Activated CD8-positive, alpha-beta memory T cell treated with anti-CD3 and anti-CD28 coated beads, Interleukin-2, amount 10 ng/mL, durations not matched to agents 7 days and 5 days (primary cell): Measurements from ENCODE around the gene GRB7. TPM values are rescaled to one million over a fixed set of nuclear protein-coding genes. Genes with fewer than 3 reads are reported as not detected.
"Not testable (repeated sequence)": the region's sequence is repeated elsewhere in the genome, so short reads cannot be mapped to it uniquely, and the experiment has no call there.

Source experiments
- ATAC-seq: fragments of 150-1000 bp; cut with Tn5 transposase; one replicate; pipeline ENCODE4 v1.10.0; 2021; ENCODE audit warnings: moderate library complexity
- CTCF ChIA-PET: fragments of 350-600 bp; sonication (Branson Sonifier 250); formaldehyde crosslinking; loops from one replicate; lab custom pipeline; 2021; ENCODE audit warnings: antibody characterized with exemption; lab: Charles Lee
- DNase-seq: peaks from one replicate; pipeline ENCODE4 v3.0.0-alpha.2; 2020
- H3K27ac Mint-ChIP-seq: one replicate; pipeline ENCODE4 v1.8.0; 2021; ENCODE audit warnings: mild to moderate bottlenecking, mixed read lengths
- H3K27me3 Mint-ChIP-seq: one replicate; pipeline ENCODE4 v1.8.0; 2021; ENCODE audit warnings: mixed read lengths
- H3K36me3 Mint-ChIP-seq: one replicate; pipeline ENCODE4 v1.8.0; 2021; ENCODE audit warnings: mild to moderate bottlenecking, mixed read lengths
- H3K4me1 Mint-ChIP-seq: one replicate; pipeline ENCODE4 v1.8.0; 2021; ENCODE audit warnings: mixed read lengths
- H3K4me3 Mint-ChIP-seq: one replicate; pipeline ENCODE4 v1.8.0; 2021; ENCODE audit warnings: mild to moderate bottlenecking, moderate library complexity, mixed read lengths
- H3K9me3 Mint-ChIP-seq: one replicate; pipeline ENCODE4 v1.8.0; 2022; ENCODE audit warnings: low read depth, mixed read lengths
- total RNA-seq, 2 experiments: library from RNA; stranded (reverse); gene quantifications; one replicate each; pipeline ENCODE4 v1.2.3, GENCODE V29; 2021

GRB7 gene
- total RNA-seq, 2 experiments from 2014 or later, result 0.19 TPM; not detected in 1

DNA sequence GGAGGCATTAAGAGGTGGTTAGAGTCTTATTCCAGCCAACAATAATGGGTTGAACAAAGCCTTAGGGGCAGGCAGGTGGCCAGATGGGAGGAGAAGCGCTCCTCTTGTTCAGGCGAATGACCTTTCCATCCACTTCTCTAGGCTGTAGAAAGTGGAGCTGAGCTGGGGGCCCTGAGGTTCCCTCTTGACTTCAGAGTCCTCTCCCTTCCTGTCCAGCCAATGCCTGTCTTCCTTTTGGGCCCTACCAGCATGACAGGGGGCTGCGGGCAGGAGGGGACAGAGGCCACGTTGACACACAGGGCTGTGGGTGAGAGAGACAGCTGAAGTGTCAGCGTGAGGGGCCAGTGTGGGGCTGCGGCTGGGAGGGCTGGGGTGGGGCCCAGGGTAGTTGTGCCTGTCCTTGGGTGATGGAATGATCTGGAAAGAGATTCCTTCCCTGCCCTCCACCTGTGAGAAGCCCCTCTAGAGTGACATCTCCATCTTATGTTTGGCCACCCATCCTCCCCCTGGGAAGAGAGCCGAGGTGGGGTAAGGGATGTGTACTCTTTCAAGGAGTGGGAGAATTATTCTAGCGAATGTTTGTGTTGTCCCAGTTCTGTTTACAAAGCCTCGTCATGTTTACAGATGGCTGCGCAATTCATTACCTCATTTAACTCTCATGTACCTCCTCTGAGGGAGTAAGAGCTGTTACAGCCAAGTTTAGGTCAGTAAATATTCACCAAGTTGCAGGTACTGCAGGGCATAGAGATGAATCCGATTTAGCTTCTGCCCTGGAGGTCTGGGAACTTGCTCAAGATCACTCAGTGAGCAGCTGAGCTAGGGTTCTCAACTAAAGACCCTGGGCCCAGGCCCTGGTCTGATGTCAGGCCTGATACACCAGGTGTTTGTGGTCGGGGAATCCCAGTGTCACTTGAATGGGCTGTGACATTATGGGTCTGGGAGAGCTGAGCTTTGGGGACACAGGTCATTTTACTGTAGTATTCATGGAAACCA is 34.5 kb upstream of the GRB7 start:
- Mint-ChIP-seq H3K4me1 (peaks cover 21% of the 10 kb centered on the region), H3K9me3 (no peaks in the 10 kb centered on the region), H3K36me3 (no peaks in the 10 kb centered on the region), H3K27me3 (peaks cover 42% of the 10 kb centered on the region), H3K4me3 (no peak overlapping the region), H3K27ac (no peak overlapping the region)
- DNase-seq, result no peak
- CTCF ChIA-PET, result no interaction called here
- ATAC-seq, result no peak

- no peak overlapping the region for H3K4me3 Mint-ChIP-seq
- H3K9me3 Mint-ChIP-seq, result no peaks in the 10 kb centered on the region
- peaks cover 21% of the 10 kb centered on the region for H3K4me1 Mint-ChIP-seq
- CTCF ChIA-PET, result no interaction called here
- ATAC-seq (no peak), DNase-seq (no peak)
- H3K27me3 Mint-ChIP-seq, result peaks cover 39% of the 10 kb centered on the region
- no peaks in the 10 kb centered on the region for H3K36me3 Mint-ChIP-seq
- no peak overlapping the region for H3K27ac Mint-ChIP-seq
Observed at GRCh38 chr17:39703913-39704312, 33.8 kb upstream of the GRB7 start.

- H3K9me3 Mint-ChIP-seq, result no peaks in the 10 kb centered on the region
- no peak for DNase-seq
- no peak for ATAC-seq
- H3K27me3 Mint-ChIP-seq, result peaks cover 29% of the 10 kb centered on the region
- H3K36me3 Mint-ChIP-seq, result no peaks in the 10 kb centered on the region
- H3K4me1 Mint-ChIP-seq, result peaks cover 17% of the 10 kb centered on the region
- CTCF ChIA-PET, result no interaction called here
- H3K4me3 Mint-ChIP-seq, result no peak overlapping the region
- H3K27ac Mint-ChIP-seq, result no peak overlapping the region
Observed at GRCh38 chr17:39704821-39705551, 32.8 kb upstream of the GRB7 start.

- no peak overlapping the region for H3K27ac Mint-ChIP-seq
- H3K9me3 Mint-ChIP-seq, result no peaks in the 10 kb centered on the region
- H3K36me3 Mint-ChIP-seq, result no peaks in the 10 kb centered on the region
- H3K27me3 Mint-ChIP-seq, result peaks cover 23% of the 10 kb centered on the region
- H3K4me3 Mint-ChIP-seq, result no peak overlapping the region
- no peak for DNase-seq
- no peak for ATAC-seq
- peaks cover 17% of the 10 kb centered on the region for H3K4me1 Mint-ChIP-seq
- CTCF ChIA-PET, result interaction anchor here (0.8 to 1.3 kb wide), 2 partner anchors 25 to 83 kb away, joined by 3 read pairs; partner anchors contain the start of gene MIEN1
Observed at GRCh38 chr17:39705786-39706348, 31.9 kb upstream of the GRB7 start.

DNA sequence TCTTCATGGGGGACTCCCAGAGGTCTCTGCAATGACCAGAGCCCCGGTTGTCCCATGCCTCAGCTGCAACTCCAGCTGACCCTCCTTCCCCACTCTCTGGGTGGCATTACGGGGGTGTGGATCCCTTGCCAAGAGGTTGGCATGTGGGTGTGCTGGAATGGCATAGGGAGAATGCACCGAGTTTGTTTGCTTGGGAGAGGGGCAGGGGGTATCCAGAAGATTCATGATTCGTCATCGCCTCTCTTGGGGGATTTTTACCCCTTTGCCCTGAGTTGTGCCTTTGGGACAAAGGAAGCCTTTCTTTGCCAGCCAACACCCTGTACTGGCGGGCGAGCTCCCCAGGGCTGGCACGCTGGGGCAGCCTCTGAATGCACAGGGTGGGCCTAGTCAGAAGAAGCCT is 31.4 kb upstream of the GRB7 start:
- H3K4me3 Mint-ChIP-seq, result no peak overlapping the region
- ATAC-seq, result no peak
- no peaks in the 10 kb centered on the region for H3K9me3 Mint-ChIP-seq
- H3K36me3 Mint-ChIP-seq, result no peaks in the 10 kb centered on the region
- H3K27ac Mint-ChIP-seq, result no peak overlapping the region
- H3K27me3 Mint-ChIP-seq, result peaks cover 17% of the 10 kb centered on the region
- CTCF ChIA-PET, result interaction anchor here (0.8 to 1.3 kb wide), 2 partner anchors 24 to 84 kb away, joined by 3 read pairs; partner anchors contain the start of gene MIEN1
- DNase-seq, result no peak
- peaks cover 17% of the 10 kb centered on the region for H3K4me1 Mint-ChIP-seq

DNA sequence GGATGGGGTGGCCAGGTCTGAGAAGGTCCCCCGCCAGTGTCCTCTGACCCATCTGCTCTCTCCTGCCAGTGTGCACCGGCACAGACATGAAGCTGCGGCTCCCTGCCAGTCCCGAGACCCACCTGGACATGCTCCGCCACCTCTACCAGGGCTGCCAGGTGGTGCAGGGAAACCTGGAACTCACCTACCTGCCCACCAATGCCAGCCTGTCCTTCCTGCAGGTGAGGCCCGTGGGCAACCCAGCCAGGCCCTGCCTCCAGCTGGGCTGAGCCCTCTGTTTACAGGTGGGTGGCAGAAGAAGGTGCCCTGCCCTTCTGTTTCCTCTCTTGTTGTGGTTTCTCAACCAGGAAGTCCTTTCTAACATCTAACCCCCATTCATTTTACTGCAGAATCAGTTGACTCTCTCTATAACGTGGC is 30.8 kb upstream of the GRB7 start:
- H3K4me3 Mint-ChIP-seq, result no peak overlapping the region
- ATAC-seq, result no peak
- H3K27me3 Mint-ChIP-seq, result peaks cover 12% of the 10 kb centered on the region
- H3K4me1 Mint-ChIP-seq, result peaks cover 17% of the 10 kb centered on the region
- peak overlapping the region; percentile 53 for H3K27ac Mint-ChIP-seq
- no peaks in the 10 kb centered on the region for H3K36me3 Mint-ChIP-seq
- no peaks in the 10 kb centered on the region for H3K9me3 Mint-ChIP-seq
- CTCF ChIA-PET, result interaction anchor here (0.8 to 1.3 kb wide), 2 partner anchors 24 to 84 kb away, joined by 3 read pairs; partner anchors contain the start of gene MIEN1
- DNase-seq, result no peak

GRCh38 chr17:39709319-39709997 is 28.3 kb upstream of the GRB7 start:
- Mint-ChIP-seq H3K4me1 (peaks cover 11% of the 10 kb centered on the region), H3K4me3 (no peak overlapping the region), H3K27me3 (no peaks in the 10 kb centered on the region), H3K27ac (no peak overlapping the region), H3K9me3 (no peaks in the 10 kb centered on the region), H3K36me3 (no peaks in the 10 kb centered on the region)
- DNase-seq, result no peak
- no peak for ATAC-seq
- CTCF ChIA-PET, result interaction anchor here (2.3 kb wide), 1 partner anchor 88 kb away, joined by 6 read pairs; no protein-coding TSS in a partner anchor

GRCh38 chr17:39709998-39710964 is 27.5 kb upstream of the GRB7 start:
- Mint-ChIP-seq H3K27me3 (no peaks in the 10 kb centered on the region), H3K4me3 (no peak overlapping the region), H3K27ac (no peak overlapping the region), H3K36me3 (no peaks in the 10 kb centered on the region), H3K4me1 (peaks cover 11% of the 10 kb centered on the region), H3K9me3 (no peaks in the 10 kb centered on the region)
- CTCF ChIA-PET, result interaction anchor here (0.5 to 1.7 kb wide), 3 partner anchors 11 to 21 kb away, joined by 3 to 4 read pairs (median 3); no protein-coding TSS in a partner anchor
- DNase-seq, result no peak
- no peak for ATAC-seq

GRCh38 chr17:39711071-39711470 is 26.7 kb upstream of the GRB7 start:
- not testable (repeated sequence) for H3K9me3 Mint-ChIP-seq, H3K27me3 Mint-ChIP-seq, H3K4me3 Mint-ChIP-seq, H3K36me3 Mint-ChIP-seq, H3K27ac Mint-ChIP-seq, ATAC-seq, DNase-seq
- peaks cover 11% of the 10 kb centered on the region for H3K4me1 Mint-ChIP-seq
- CTCF ChIA-PET, result interaction anchor here (0.5 to 1.7 kb wide), 3 partner anchors 10 to 20 kb away, joined by 3 to 4 read pairs (median 3); no protein-coding TSS in a partner anchor

DNA sequence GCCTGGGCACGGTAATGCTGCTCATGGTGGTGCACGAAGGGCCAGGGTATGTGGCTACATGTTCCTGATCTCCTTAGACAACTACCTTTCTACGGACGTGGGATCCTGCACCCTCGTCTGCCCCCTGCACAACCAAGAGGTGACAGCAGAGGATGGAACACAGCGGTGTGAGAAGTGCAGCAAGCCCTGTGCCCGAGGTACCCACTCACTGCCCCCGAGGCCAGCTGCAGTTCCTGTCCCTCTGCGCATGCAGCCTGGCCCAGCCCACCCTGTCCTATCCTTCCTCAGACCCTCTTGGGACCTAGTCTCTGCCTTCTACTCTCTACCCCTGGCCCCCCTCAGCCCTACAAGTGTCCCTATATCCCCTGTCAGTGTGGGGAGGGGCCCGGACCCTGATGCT is 25.9 kb upstream of the GRB7 start:
- ATAC-seq (no peak), DNase-seq (no peak)
- Mint-ChIP-seq H3K36me3 (no peaks in the 10 kb centered on the region), H3K27ac (no peak overlapping the region), H3K4me3 (no peak overlapping the region), H3K4me1 (peaks cover 8% of the 10 kb centered on the region), H3K9me3 (no peaks in the 10 kb centered on the region), H3K27me3 (no peaks in the 10 kb centered on the region)
- CTCF ChIA-PET, result interaction anchor here (1.5 kb wide), 1 partner anchor 19 kb away, joined by 3 read pairs; the partner anchor contains the start of gene MIEN1

- Mint-ChIP-seq H3K4me1 (no peaks in the 10 kb centered on the region), H3K27ac (no peak overlapping the region), H3K27me3 (no peaks in the 10 kb centered on the region), H3K36me3 (no peaks in the 10 kb centered on the region), H3K9me3 (no peaks in the 10 kb centered on the region), H3K4me3 (no peak overlapping the region)
- CTCF ChIA-PET, result interaction anchor here (0.9 kb wide), 1 partner anchor 15 kb away, joined by 3 read pairs; no protein-coding TSS in a partner anchor
- DNase-seq (no peak), ATAC-seq (no peak)
Observed at GRCh38 chr17:39714234-39714633, 23.5 kb upstream of the GRB7 start.
